GM10266 (cell line): ENCODE data around the gene PTCD2.

ENCODE experiments used
- DNase-seq: peaks from one replicate; pipeline ENCODE4 v3.0.0; 2012; ENCODE audit errors: extremely low spot score
- CTCF ChIP-seq: IDR thresholded peaks from 2 replicates; pipeline ENCODE4 v1.5.1; 2012; ENCODE audit warnings: mild to moderate bottlenecking, low read depth; ENCODE audit not compliant: control insufficient read depth, insufficient read depth; ENCODE audit errors: missing control alignments

PTCD2 gene

GRCh38 chr5:72326306-72326649, 6.1 kb downstream of the PTCD2 start:
- TF ChIP-seq CTCF = no peak
- no peak for DNase-seq

GRCh38 chr5:72328172-72328571, 8.0 kb downstream of the PTCD2 start:
- TF ChIP-seq CTCF = no peak
- no peak for DNase-seq

- DNase-seq = no peak
- no peak for TF ChIP-seq CTCF
Observed at GRCh38 chr5:72330712-72331111, 10.5 kb downstream of the PTCD2 start.

- DNase-seq = no peak
- TF ChIP-seq CTCF = no peak
Observed at GRCh38 chr5:72337159-72337558, 17.0 kb downstream of the PTCD2 start.

GRCh38 chr5:72338689-72339209, 18.6 kb downstream of the PTCD2 start:
- DNase-seq = no peak

GRCh38 chr5:72346398-72346797, 26.2 kb downstream of the PTCD2 start:
- DNase-seq = no peak
- no peak for TF ChIP-seq CTCF

More at GRCh38 chr5:72338689-72339209, 18.6 kb downstream of the PTCD2 start:
- TF ChIP-seq CTCF = no peak

- DNase-seq = peak; percentile 25
- no peak for TF ChIP-seq CTCF
Observed at GRCh38 chr5:72347801-72348308, 27.7 kb downstream of the PTCD2 start.
